Ishikawa (cell line): ENCODE data around the gene SLC28A2.
A peak's percentile ranks its signal among the peaks of the same experiment; 100 is the strongest.

Experiments used
- CEBPB ChIP-seq: IDR thresholded peaks from 2 replicates; pipeline ENCODE4 v1.6.1; 2012
- CREB1 ChIP-seq: IDR thresholded peaks from 2 replicates; pipeline ENCODE4 v1.6.1; 2012; ENCODE audit warnings: low read depth
- EGR1 ChIP-seq: IDR thresholded peaks from 2 replicates; pipeline ENCODE4 v1.6.1; 2012
- EP300 ChIP-seq: IDR thresholded peaks from 2 replicates; pipeline ENCODE4 v1.6.1; 2012; ENCODE audit warnings: borderline replicate concordance
- FOXM1 ChIP-seq: IDR thresholded peaks from 2 replicates; pipeline ENCODE4 v1.6.1; 2012; ENCODE audit warnings: low read depth, borderline replicate concordance
- MAX ChIP-seq: IDR thresholded peaks from 2 replicates; pipeline ENCODE4 v1.6.1; 2012
- NFIC ChIP-seq: IDR thresholded peaks from 2 replicates; pipeline ENCODE4 v1.6.1; 2012
- RAD21 ChIP-seq: IDR thresholded peaks from 2 replicates; pipeline ENCODE4 v1.6.1; 2012; ENCODE audit warnings: low read depth
- REST ChIP-seq: IDR thresholded peaks from 2 replicates; pipeline ENCODE4 v1.6.1; 2012; ENCODE audit warnings: low read depth, mild to moderate bottlenecking
- TAF1 ChIP-seq: IDR thresholded peaks from 2 replicates; pipeline ENCODE4 v1.6.1; 2012; ENCODE audit warnings: low read depth, mild to moderate bottlenecking
- TCF12 ChIP-seq: IDR thresholded peaks from 2 replicates; pipeline ENCODE4 v1.6.1; 2012; ENCODE audit warnings: low read depth
- TEAD4 ChIP-seq: IDR thresholded peaks from 2 replicates; pipeline ENCODE4 v1.6.1; 2012
- USF1 ChIP-seq: IDR thresholded peaks from 2 replicates; pipeline ENCODE4 v1.6.1; 2012
- YY1 ChIP-seq: IDR thresholded peaks from 2 replicates; pipeline ENCODE4 v1.6.1; 2012; ENCODE audit warnings: low read depth
- ZBTB7A ChIP-seq: IDR thresholded peaks from 2 replicates; pipeline ENCODE4 v1.6.1; 2012; ENCODE audit warnings: low read depth

SLC28A2 gene

GRCh38 chr15:45268135-45268534 lies 16.1 kb downstream of the SLC28A2 start:
- TF ChIP-seq RAD21 (peak; percentile 32; the same call in 1 of the 2 replicates), FOXM1 (no peak)

- no peak for TF ChIP-seq TAF1
- no peak for TF ChIP-seq CEBPB
- TF ChIP-seq NFIC, result no peak
- no peak for TF ChIP-seq FOXM1
- no peak for TF ChIP-seq TCF12
- no peak for TF ChIP-seq USF1
- no peak for TF ChIP-seq MAX
- TF ChIP-seq EP300, result no peak
Measured at GRCh38 chr15:45274636-45275380, 22.8 kb downstream of the SLC28A2 start.

GRCh38 chr15:45276831-45277230 lies 24.8 kb downstream of the SLC28A2 start:
- TF ChIP-seq EGR1 (no peak), RAD21 (peak; percentile 47)

- TF ChIP-seq MAX (peak; percentile 97), YY1 (no peak), NFIC (no peak), EGR1 (no peak), TAF1 (peak; percentile 68; the same call in 1 of the 2 replicates), FOXM1 (no peak), REST (no peak), TEAD4 (no peak), TCF12 (no peak), USF1 (peak; percentile 24; the same call in 1 of the 2 replicates), CREB1 (peak; percentile 81)
Measured at GRCh38 chr15:45279024-45279698, 27.1 kb downstream of the SLC28A2 start.

GRCh38 chr15:45285413-45285812 lies 33.4 kb downstream of the SLC28A2 start:
- no peak for TF ChIP-seq YY1
- TF ChIP-seq NFIC, result no peak
- TF ChIP-seq TEAD4, result no peak
- no peak for TF ChIP-seq TAF1
- TF ChIP-seq MAX, result no peak
- no peak for TF ChIP-seq CEBPB
- no peak for TF ChIP-seq ZBTB7A
- TF ChIP-seq USF1, result no peak
- no peak for TF ChIP-seq TCF12
- TF ChIP-seq REST, result no peak
